22Rv1 (cell line): ENCODE data around the gene GRIK5.

Experiments used
- H3K27ac ChIP-seq: fragments of 450-650 bp; 2 replicates; pipeline ENCODE4 v1.5.1; 2017
- ZFX ChIP-seq: fragments of 450-650 bp; IDR thresholded peaks from 2 replicates; pipeline ENCODE4 v1.6.1; 2017; ENCODE audit warnings: antibody characterized with exemption, borderline replicate concordance
- TF ChIP-seq, protein P1 (sequence below): fragments of 450-650 bp; IDR thresholded peaks from 2 replicates; pipeline ENCODE4 v1.5.1; 2017; ENCODE audit warnings: mild to moderate bottlenecking

Gene GRIK5

DNA sequence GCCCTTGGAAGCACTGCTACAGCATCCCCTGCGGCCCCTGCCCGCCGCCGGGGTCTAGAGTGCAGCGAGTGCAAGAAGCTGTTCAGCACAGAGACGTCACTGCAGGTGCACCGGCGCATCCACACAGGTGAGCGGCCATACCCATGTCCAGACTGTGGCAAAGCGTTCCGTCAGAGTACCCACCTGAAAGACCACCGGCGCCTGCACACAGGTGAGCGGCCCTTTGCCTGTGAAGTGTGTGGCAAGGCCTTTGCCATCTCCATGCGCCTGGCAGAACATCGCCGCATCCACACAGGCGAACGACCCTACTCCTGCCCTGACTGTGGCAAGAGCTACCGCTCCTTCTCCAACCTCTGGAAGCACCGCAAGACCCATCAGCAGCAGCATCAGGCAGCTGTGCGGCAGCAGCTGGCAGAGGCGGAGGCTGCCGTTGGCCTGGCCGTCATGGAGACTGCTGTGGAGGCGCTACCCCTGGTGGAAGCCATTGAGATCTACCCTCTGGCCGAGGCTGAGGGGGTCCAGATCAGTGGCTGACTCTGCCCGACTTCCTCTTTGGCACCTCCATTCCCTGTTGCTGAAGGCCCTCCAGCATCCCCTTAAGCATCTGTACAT is 10.9 kb upstream of the GRIK5 start:
- no peak for TF ChIP-seq ZFX
- TF ChIP-seq, protein P1, sequence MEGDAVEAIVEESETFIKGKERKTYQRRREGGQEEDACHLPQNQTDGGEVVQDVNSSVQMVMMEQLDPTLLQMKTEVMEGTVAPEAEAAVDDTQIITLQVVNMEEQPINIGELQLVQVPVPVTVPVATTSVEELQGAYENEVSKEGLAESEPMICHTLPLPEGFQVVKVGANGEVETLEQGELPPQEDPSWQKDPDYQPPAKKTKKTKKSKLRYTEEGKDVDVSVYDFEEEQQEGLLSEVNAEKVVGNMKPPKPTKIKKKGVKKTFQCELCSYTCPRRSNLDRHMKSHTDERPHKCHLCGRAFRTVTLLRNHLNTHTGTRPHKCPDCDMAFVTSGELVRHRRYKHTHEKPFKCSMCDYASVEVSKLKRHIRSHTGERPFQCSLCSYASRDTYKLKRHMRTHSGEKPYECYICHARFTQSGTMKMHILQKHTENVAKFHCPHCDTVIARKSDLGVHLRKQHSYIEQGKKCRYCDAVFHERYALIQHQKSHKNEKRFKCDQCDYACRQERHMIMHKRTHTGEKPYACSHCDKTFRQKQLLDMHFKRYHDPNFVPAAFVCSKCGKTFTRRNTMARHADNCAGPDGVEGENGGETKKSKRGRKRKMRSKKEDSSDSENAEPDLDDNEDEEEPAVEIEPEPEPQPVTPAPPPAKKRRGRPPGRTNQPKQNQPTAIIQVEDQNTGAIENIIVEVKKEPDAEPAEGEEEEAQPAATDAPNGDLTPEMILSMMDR, result no peak
- no peak overlapping the region for H3K27ac ChIP-seq

DNA sequence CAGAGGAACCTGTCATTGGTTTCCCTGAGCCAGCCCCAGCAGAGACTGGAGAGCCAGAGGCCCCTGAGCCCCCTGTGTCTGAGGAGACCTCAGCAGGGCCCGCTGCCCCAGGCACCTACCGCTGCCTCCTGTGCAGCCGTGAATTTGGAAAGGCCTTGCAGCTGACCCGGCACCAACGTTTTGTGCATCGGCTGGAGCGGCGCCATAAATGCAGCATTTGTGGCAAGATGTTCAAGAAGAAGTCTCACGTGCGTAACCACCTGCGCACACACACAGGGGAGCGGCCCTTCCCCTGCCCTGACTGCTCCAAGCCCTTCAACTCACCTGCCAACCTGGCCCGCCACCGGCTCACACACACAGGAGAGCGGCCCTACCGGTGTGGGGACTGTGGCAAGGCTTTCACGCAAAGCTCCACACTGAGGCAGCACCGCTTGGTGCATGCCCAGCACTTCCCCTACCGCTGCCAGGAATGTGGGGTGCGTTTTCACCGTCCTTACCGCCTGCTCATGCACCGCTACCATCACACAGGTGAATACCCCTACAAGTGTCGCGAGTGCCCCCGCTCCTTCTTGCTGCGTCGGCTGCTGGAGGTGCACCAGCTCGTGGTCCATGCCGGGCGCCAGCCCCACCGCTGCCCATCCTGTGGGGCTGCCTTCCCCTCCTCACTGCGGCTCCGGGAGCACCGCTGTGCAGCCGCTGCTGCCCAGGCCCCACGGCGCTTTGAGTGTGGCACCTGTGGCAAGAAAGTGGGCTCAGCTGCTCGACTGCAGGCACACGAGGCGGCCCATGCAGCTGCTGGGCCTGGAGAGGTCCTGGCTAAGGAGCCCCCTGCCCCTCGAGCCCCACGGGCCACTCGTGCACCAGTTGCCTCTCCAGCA is 10.1 kb upstream of the GRIK5 start:
- no peak for TF ChIP-seq ZFX
- TF ChIP-seq, protein P1, result no peak
- H3K27ac ChIP-seq, result no peak overlapping the region

DNA sequence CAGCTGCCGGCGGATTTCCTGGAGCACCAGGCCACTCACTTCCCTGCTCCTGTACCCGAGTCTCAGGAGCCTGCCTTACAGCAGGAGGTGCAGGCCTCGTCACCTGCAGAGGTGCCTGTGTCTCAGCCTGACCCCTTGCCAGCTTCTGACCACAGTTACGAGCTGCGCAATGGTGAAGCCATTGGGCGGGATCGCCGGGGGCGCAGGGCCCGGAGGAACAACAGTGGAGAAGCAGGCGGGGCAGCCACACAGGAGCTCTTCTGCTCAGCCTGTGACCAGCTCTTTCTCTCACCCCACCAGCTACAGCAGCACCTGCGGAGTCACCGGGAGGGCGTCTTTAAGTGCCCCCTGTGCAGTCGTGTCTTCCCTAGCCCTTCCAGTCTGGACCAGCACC is 9.3 kb upstream of the GRIK5 start:
- TF ChIP-seq, protein P1, result no peak
- no peak for TF ChIP-seq ZFX
- no peak overlapping the region for H3K27ac ChIP-seq

DNA sequence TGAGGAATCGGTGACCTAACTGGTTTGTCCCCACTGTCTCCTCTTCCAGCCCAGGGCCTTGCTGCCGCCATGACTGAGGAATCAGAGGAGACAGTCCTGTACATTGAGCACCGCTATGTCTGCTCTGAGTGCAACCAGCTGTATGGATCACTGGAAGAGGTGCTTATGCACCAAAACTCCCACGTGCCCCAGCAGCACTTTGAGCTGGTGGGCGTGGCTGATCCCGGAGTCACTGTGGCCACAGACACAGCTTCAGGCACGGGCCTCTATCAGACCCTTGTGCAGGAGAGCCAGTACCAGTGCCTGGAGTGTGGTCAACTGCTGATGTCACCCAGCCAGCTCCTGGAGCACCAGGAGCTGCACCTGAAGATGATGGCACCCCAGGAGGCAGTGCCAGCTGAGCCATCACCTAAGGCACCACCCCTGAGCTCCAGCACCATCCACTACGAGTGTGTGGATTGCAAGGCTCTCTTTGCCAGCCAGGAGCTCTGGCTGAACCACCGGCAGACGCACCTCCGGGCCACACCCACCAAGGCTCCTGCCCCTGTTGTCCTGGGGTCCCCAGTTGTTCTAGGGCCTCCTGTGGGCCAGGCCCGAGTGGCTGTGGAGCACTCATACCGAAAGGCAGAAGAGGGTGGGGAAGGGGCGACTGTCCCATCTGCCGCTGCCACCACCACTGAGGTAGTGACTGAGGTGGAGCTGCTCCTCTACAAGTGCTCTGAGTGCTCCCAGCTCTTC is 8.7 kb upstream of the GRIK5 start:
- no peak overlapping the region for H3K27ac ChIP-seq
- TF ChIP-seq, protein P1, result no peak
- TF ChIP-seq ZFX, result no peak

DNA sequence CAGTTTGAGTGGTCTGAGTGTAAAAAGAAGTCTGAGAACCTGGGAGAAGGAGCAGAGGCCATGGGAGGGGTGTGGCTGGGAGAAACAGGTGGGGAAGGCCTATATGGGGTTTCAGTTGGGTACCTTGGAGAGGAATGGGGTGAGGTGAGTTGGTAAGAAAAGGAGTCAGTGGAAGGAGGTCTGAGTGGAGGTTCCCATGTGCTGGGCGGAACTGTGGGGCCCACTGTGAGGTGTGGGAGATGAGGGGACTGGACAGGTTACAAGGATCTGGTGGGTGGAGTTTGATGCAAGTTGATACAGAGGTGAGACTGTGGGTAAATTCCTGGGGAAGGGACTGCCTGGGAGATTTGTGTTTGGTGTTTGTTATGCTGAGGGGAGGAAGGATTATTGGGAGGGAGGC is 8.1 kb upstream of the GRIK5 start:
- H3K27ac ChIP-seq, result peak overlapping the region; percentile 87; the same call in 1 of the 2 replicates
- TF ChIP-seq, protein P1, result no peak
- no peak for TF ChIP-seq ZFX

DNA sequence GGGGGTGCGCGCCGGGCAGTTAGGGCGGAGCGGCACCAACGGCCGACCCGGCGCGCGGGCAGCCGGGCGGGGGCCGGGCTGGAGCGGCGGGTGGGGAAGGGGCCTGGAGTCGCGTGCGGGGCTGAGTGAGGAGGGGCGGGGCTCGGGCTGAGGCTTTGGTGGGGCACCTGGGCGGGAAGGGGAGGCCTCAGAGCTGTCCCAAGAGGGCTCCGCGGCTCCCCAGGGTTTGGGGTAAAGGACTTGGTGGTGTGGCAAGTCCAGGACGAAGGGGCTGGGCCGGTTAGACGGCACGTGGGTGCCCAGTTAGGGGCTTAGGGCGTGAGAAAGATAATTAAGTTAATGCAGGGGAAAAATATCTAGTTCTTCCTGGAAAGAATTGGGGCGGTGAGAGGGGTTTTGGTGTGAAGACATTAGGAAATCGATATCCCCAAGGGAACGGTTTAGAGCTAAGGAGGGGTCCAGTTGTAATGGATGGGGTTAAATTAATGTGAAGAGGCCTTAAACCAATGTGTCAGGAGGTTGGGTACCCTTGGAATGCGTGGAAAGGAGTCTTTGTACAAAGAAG is 6.5 kb upstream of the GRIK5 start:
- H3K27ac ChIP-seq, result peak overlapping the region; percentile 87
- TF ChIP-seq ZFX, result no peak
- TF ChIP-seq, protein P1, result no peak
